Lung (tissue), 12 donors: ENCODE data around the gene LRRN4. TPM values are rescaled to one million over a fixed set of nuclear protein-coding genes. Genes with fewer than 3 reads are reported as not detected.

Experiments
- ATAC-seq: fragments of 200-7000 bp; cut with Tn5 transposase; one replicate; pipeline ENCODE4 v1.9.1; 2020; ENCODE audit warnings: moderate number of reproducible peaks; ENCODE audit not compliant: insufficient read depth, low FRiP score
- DNase-seq, 3 donors: peaks; one replicate each; pipeline ENCODE4 v3.0.0-alpha.2; 2013 to 2017
- H3K27ac ChIP-seq, 2 donors: one replicate each; pipeline ENCODE4 v1.5.1; 2013; ENCODE audit warnings: mild to moderate bottlenecking in 2 of 2, moderate library complexity in 2 of 2, control low read depth in 1 of 2, inconsistent platforms in 1 of 2, low read depth in 1 of 2, low read length in 1 of 2
- H3K27me3 ChIP-seq, 3 donors: one replicate each; pipeline ENCODE4 v1.5.1; 2013; ENCODE audit warnings: low read length in 2 of 3; ENCODE audit not compliant: control insufficient read depth in 3 of 3, insufficient read depth in 3 of 3
- H3K36me3 ChIP-seq, 4 donors: one replicate each; pipeline ENCODE4 v1.5.1; 2013; ENCODE audit warnings: low read length in 4 of 4, mild to moderate bottlenecking in 1 of 4, moderate library complexity in 1 of 4; ENCODE audit not compliant: control insufficient read depth in 4 of 4, insufficient read depth in 4 of 4
- H3K4me1 ChIP-seq, 5 donors: one replicate each; pipeline ENCODE4 v1.5.1; 2013; ENCODE audit warnings: low read length in 5 of 5, mild to moderate bottlenecking in 2 of 5, moderate library complexity in 1 of 5; ENCODE audit not compliant: control insufficient read depth in 5 of 5, insufficient read depth in 5 of 5
- H3K4me3 ChIP-seq: one replicate; pipeline ENCODE4 v1.5.1; 2013; ENCODE audit warnings: mild to moderate bottlenecking, control low read depth, moderate library complexity
- H3K9ac ChIP-seq, 2 donors: one replicate each; pipeline ENCODE4 v1.5.1; 2013; ENCODE audit warnings: low read length in 2 of 2, control low read depth in 1 of 2; ENCODE audit not compliant: insufficient read depth in 1 of 2
- H3K9me3 ChIP-seq, 4 donors: one replicate each; pipeline ENCODE4 v1.5.1; 2013; ENCODE audit warnings: low read length in 3 of 4, mild to moderate bottlenecking in 1 of 4, moderate library complexity in 1 of 4; ENCODE audit not compliant: control insufficient read depth in 4 of 4, insufficient read depth in 3 of 4
- CTCF ChIP-seq: IDR thresholded peaks from 2 replicates; pipeline ENCODE4 v1.5.1; 2012; ENCODE audit warnings: mild to moderate bottlenecking; ENCODE audit errors: control extremely low read depth, extremely low read depth
- WGBS, 2 donors: extraction: QIAGEN DNeasy Blood & Tissue Kit; methylation state at CpG; one replicate each; pipeline ENCODE4 v1.1.7; 2013; 5-methylcytosine and 5-hydroxymethylcytosine counted together
- polyA plus RNA-seq, 2 donors: library from polyadenylated mRNA; stranded (reverse); fragments of 200-250 nt; gene quantifications; one replicate each; pipeline ENCODE4 v1.2.1, GENCODE V29; 2013
- total RNA-seq, 2 donors: library from RNA; depleted of rRNA in 1 of 2; stranded (reverse); fragments of >200 nt in 1 of 2; gene quantifications; one replicate each; pipeline ENCODE4 v1.2.1, GENCODE V29; 2014 to 2021
- donor health status: control.
- donor health status: control.
- donor health status: Bipolar disorder and iron deficiency.
- donor health status: healthy.
- donor health status: DM: yes; HTN: yes; CAD: no.

The LRRN4 gene
- total and polyA plus RNA-seq, 4 donors: 9.8 to 62.3 (median 23.5) TPM

- no peaks in the 10 kb centered on the region for H3K9me3 ChIP-seq
- 26 to 35% methylated on average over 3 of the region's 3 CpGs for WGBS, 2 donors
- no peak for ATAC-seq
- no peaks in the 10 kb centered on the region for H3K27me3 ChIP-seq
- no peak overlapping the region for H3K27ac ChIP-seq
- no peak overlapping the region for H3K9ac ChIP-seq
- peak in 1 of 3 donors; percentile 24 for DNase-seq
- no peaks in the 10 kb centered on the region for H3K36me3 ChIP-seq
- no peak overlapping the region for H3K4me3 ChIP-seq
- TF ChIP-seq CTCF: no peak
- H3K4me1 ChIP-seq: no peaks in the 10 kb centered on the region
Observed at GRCh38 chr20:6094063-6094462, 40.2 kb upstream of the LRRN4 start.

- no peaks in the 10 kb centered on the region for H3K4me1 ChIP-seq
- no peaks in the 10 kb centered on the region for H3K9me3 ChIP-seq
- peaks cover 0 to 2% (median 0%) of the 10 kb centered on the region in 4 donors for H3K36me3 ChIP-seq
- 83 to 92% methylated on average over 8 of the region's 8 CpGs for WGBS, 2 donors
- H3K27me3 ChIP-seq: no peaks in the 10 kb centered on the region
- ATAC-seq: no peak
- no peak overlapping the region for H3K9ac ChIP-seq
- no peak for DNase-seq
- H3K27ac ChIP-seq: no peak overlapping the region
- no peak overlapping the region for H3K4me3 ChIP-seq
- no peak for TF ChIP-seq CTCF
Observed at GRCh38 chr20:6091661-6092060, 37.8 kb upstream of the LRRN4 start.

GRCh38 chr20:6086868-6087267 is 33.0 kb upstream of the LRRN4 start:
- no peaks in the 10 kb centered on the region for H3K4me1 ChIP-seq
- H3K9ac ChIP-seq: no peak overlapping the region
- 94 to 95% methylated on average over 2 of the region's 2 CpGs for WGBS, 2 donors
- H3K36me3 ChIP-seq: peaks cover 0 to 2% (median 0%) of the 10 kb centered on the region in 4 donors
- H3K4me3 ChIP-seq: no peak overlapping the region
- H3K27ac ChIP-seq: no peak overlapping the region
- ATAC-seq (no peak), DNase-seq (no peak)
- H3K9me3 ChIP-seq: no peaks in the 10 kb centered on the region
- no peak for TF ChIP-seq CTCF
- H3K27me3 ChIP-seq: no peaks in the 10 kb centered on the region

GRCh38 chr20:6083926-6084325 is 30.1 kb upstream of the LRRN4 start:
- H3K9ac ChIP-seq: no peak overlapping the region
- DNase-seq (no peak), ATAC-seq (no peak)
- 86% methylated on average over 9 of the region's 9 CpGs for WGBS, 2 donors
- peaks cover 0 to 2% (median 0%) of the 10 kb centered on the region in 4 donors for H3K36me3 ChIP-seq
- no peak for TF ChIP-seq CTCF
- no peaks in the 10 kb centered on the region for H3K27me3 ChIP-seq
- H3K9me3 ChIP-seq: no peaks in the 10 kb centered on the region
- no peaks in the 10 kb centered on the region for H3K4me1 ChIP-seq
- H3K27ac ChIP-seq: no peak overlapping the region
- H3K4me3 ChIP-seq: no peak overlapping the region
